ENCODE measurements around the gene ANKRD17.

Gene ANKRD17

GRCh38 chr4:73075832-73076231 is 182.8 kb downstream of the ANKRD17 start:
- intact Hi-C loops (cut with DNase I): no loop called here

GRCh38 chr4:73070074-73070390 is 188.6 kb downstream of the ANKRD17 start:
- intact Hi-C loops (cut with DNase I): no loop called here
- DNase-seq: no peak

More at GRCh38 chr4:73075832-73076231, 182.8 kb downstream of the ANKRD17 start:
- DNase-seq: no peak

DNA sequence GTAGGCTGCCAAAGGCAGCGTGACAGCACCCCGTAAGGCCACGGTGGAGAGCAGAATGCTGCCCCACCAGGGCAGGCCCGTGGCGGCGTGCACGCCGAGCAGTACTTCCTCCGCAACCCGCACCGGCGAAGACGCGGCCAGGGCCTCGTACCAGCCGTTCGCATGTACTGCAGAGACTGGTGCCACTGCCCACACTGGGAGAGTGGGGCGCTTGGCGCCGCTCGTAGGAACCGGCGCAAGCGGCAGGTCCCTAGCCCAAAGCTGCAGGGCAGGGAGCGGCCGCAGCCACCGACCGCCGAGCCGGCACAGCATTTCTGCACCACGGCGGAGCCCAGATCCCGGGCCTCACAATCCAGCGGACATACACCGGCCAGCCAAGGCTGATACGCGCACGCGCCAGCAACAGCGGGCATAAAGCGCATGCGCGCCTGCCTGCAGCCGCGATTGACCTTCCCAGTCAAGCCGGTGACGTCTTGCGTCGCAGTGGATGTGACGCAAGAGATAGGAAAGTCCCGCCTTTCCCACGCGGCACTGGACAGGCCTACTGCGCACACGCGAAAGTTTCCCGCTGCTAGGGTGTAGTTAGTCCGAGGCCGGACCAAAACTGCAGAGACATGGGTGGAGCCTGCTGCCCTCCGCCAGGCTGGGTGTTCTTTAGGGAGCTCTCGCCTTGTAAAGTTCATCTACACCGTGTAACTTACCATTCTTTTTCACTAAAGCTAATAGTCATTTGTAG is 189.1 kb downstream of the ANKRD17 start, which contains the start of gene COX18:
TSS of gene COX18 (minus strand) at position 379 of the 736 bp plus-strand sequence. CDS start at position 312, 67 bp downstream.
- intact Hi-C loops (cut with DNase I): loop anchor here (1.0 kb wide), 1 partner anchor 189 kb away; the partner anchor contains the start of gene ANKRD17
- DNase-seq: peak; percentile 86 to 99 (median 97)

DNA sequence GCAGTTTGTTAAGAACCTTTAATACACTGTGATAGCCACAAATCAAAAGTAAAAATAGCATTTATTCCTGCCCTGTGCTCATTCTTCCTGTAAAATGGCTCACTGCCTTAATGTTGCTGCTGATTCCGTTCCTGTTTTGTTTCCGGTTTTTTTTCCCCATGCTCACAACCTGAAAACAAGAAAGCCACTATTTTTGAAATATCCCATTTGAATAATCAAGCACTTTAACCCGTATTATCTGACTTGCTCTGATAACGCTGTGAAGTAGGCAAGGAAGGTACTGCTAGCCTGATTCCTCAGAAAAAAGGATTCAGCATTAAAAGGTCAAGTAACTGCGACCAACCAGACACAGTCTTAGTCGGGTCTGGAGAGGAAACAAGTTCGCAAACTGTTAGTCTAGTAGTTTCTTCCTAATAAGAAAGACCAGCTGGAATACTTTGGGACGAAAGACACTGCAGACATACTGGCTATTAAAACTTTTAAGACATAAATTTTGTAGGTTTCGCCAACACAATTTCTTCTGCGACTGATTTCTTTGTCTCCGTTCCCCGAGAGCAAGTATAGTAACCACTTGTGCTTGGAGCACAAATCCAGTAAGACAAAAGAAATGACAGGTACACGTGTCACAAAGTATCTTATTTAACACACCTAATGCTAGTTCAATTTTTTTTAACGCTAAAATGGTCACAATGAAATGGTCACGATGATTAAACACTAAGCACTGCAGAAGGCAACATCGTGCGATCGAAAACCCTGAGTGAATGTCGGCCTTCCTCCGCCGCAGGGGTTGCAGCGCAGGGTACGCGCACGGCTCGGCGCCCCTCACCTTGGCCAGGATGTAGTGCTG is 189.9 kb downstream of the ANKRD17 start:
- intact Hi-C loops (cut with DNase I): loop anchor here (1.0 kb wide), 1 partner anchor 190 kb away; the partner anchor contains the start of gene ANKRD17
- DNase-seq: no peak

- intact Hi-C loops (cut with DNase I): no loop called here
- DNase-seq: no peak
Measured at GRCh38 chr4:73067971-73068394, 190.6 kb downstream of the ANKRD17 start.

GRCh38 chr4:73066928-73067327 is 191.7 kb downstream of the ANKRD17 start:
- intact Hi-C loops (cut with DNase I): no loop called here
- no peak for DNase-seq

DNA sequence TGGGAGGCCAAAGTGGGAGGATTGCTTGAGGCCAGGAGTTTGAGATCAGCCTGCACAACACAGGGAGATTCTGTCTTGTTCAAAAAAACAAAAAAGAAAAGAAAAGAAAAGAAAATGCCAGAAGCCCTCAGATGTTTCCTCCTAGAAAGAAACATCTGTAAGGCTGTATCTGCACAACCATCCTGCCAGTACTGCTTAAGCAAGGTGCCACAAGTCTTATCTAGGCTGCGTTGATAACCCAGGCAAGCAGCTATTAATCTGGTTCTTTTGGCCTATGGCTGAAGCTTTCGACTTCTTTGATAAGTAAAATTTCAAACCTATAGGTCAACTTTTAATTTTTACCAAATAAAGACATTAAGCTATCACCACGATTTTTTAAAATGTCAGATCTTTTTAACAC is 192.2 kb downstream of the ANKRD17 start:
- DNase-seq: no peak
- intact Hi-C loops (cut with DNase I): no loop called here

DNA sequence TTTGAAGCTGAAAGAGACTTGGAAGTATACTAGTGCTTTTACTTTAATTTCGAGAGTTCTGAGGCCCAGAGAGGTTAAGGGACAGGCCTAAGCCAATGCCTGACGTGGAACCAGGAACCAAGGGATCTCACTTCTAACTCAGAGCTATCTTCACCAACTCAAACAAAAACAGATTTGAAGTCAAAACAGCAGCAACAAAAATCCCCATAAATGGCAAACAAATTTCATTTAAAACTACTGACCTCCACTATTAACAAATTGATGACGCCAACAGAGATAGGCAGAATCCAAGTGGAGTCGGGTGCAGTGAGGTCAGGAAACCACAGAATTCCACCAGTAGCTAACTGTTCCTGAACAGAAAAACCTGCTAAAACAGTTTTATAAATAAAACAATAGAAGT is 194.1 kb downstream of the ANKRD17 start:
- DNase-seq: no peak
- intact Hi-C loops (cut with DNase I): no loop called here

DNA sequence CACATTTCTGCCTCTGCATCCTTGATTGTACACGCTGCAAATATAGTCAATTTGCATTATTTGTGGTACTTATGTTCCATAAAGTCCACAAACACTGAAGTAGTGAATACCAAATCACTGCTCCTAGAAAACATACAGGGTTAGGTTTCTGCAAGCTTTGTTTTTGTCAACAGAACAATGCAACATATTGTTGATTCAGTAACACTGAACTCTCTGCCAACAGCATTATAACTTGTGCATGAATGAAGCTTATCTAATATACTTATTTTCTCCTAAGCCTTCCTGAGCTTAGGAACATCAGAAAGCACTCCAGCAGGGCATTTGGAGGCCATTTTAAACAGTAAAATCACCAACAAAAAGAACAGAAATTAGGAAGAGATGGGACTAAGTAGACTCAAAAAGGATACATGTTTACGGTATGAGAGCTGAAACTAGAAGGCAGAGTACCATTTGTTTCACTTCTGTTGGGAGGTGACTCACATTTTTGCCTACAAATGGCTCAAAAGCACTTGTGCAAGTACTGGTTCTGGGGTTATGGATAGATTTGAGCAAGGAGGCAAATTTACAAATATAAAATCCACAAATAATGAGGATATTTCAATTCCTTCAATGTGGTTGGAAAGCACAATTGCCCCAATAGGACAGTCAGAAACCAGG is 203.2 kb downstream of the ANKRD17 start:
- intact Hi-C loops (cut with DNase I): no loop called here
- no peak for DNase-seq

DNA sequence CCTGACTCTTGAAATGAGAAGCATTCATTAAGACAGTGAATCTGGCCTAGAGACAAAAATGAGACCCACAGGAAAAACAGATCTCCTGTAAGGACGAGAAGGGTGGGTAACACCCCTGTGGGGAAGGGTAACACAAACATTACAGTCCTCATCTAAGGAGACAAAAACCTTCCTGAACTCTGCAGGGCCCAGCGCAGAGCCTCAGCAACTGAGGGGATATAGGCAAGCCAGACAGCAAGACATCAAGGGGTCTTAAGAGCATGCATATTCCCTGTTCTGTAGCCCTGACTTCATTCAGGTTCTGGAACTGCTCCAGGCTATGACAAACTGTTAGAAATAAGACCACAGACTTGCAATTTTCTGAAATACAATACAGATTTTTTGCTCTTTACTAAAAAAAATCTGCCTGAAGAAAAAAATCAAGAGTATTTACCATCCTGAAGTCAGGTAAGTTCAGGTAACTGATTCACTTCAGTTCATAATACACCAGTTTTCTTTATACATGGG is 204.6 kb downstream of the ANKRD17 start:
- no peak for DNase-seq
- intact Hi-C loops (cut with DNase I): no loop called here

GRCh38 chr4:73053076-73053475 is 205.5 kb downstream of the ANKRD17 start:
- intact Hi-C loops (cut with DNase I): no loop called here

GRCh38 chr4:73051625-73052024 is 207.0 kb downstream of the ANKRD17 start:
- intact Hi-C loops (cut with DNase I): no loop called here
- no peak for DNase-seq

More at GRCh38 chr4:73053076-73053475, 205.5 kb downstream of the ANKRD17 start:
- DNase-seq: no peak

DNA sequence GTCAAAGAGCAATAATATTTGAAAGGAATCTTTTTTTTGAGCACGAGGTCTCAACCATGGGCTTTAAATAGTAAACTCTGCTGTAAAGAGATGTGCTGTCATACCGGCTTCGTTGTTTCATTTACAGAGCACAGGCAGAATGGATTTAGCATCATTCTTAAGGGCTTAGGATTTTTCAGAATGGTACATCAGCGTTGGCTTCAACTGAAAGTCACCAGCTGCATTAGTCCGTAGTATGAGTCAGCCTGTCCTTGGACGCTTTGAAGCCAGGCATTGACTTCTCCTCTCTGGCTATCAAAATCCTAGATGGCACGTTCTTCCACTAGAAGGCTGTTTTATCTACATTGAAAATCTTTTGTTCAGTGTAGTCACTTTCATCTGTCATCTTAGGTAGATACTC is 212.7 kb downstream of the ANKRD17 start:
- intact Hi-C loops (cut with DNase I): no loop called here
- DNase-seq: no peak

DNA sequence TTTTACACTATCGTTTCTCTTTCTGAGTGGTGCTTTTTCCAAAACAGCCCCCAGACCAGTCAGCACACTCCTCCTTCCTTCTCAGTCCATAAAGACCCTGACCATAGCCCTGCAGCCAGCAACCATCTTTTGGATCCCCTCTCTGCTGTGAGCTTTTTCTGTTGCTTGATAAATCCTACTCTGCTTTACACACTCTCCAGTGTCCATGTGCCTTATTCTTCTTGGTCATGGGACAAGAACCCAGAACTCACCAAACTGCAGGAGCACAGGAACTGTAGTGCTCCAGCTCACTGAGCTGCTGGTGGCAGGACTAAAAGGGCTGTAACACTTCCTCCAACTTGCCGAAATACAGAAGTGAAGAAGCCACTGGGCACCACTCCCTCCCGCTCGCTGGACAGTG is 221.5 kb downstream of the ANKRD17 start:
- intact Hi-C loops (cut with DNase I): no loop called here
- DNase-seq: no peak

- intact Hi-C loops (cut with DNase I): no loop called here
- DNase-seq: no peak
Measured at GRCh38 chr4:73036123-73036522, 222.5 kb downstream of the ANKRD17 start.

- no peak for DNase-seq
- intact Hi-C loops (cut with DNase I): no loop called here
Measured at GRCh38 chr4:73034896-73035295, 223.7 kb downstream of the ANKRD17 start.

GRCh38 chr4:73028621-73029020 is 230.0 kb downstream of the ANKRD17 start:
- intact Hi-C loops (cut with DNase I): no loop called here

More at GRCh38 chr4:73028621-73029020, 230.0 kb downstream of the ANKRD17 start:
- DNase-seq: no peak

Data from head of caudate nucleus (tissue), 42 donors.